SK-N-SH (cell line): Measurements from ENCODE around the gene DTNA. TPM values are rescaled to one million over a fixed set of nuclear protein-coding genes. Genes with fewer than 3 reads are reported as not detected.

ENCODE experiments used
- CTCF ChIA-PET: fragments of 300-600, 350-600 bp; formaldehyde crosslinking; extraction: SDS; loops from one replicate; lab custom pipeline; 2021; lab: Yijun Ruan, JAX
- POLR2A ChIA-PET: fragments of 350-600 bp; sonication (Branson Sonifier 250); formaldehyde crosslinking; extraction: SDS; loops from one replicate; lab custom pipeline; 2020; ENCODE audit warnings: antibody characterized with exemption, inconsistent platforms; lab: Yijun Ruan, JAX
- DNase-seq: peaks from one replicate; pipeline ENCODE4 v3.0.0; 2012
- H2AFZ ChIP-seq: fragments of 200-600 bp; sonication (generic); 2 replicates; pipeline ENCODE4 v1.8.1; 2016; ENCODE audit warnings: antibody characterized with exemption, mild to moderate bottlenecking, low read depth
- H3F3A ChIP-seq: fragments of 200-600 bp; sonication (generic); replicated peaks from 2 replicates; pipeline ENCODE3; 2016; ENCODE audit warnings: antibody characterized with exemption, mild to moderate bottlenecking; ENCODE audit not compliant: insufficient read depth
- H3K27ac ChIP-seq, 2 experiments: fragments of 200-500 bp in 1 of 2; fragments of 200-600 bp in 1 of 2; sonication (Bioruptor generic) in 1 of 2; sonication (generic), shearing (Covaris generic) in 1 of 2; 2 replicates each; pipeline versions ENCODE4 v1.5.1 to v1.6.1; 2014 to 2016; ENCODE audit warnings: low read depth in 2 of 2, inconsistent platforms in 1 of 2, low read length in 1 of 2, mild to moderate bottlenecking in 1 of 2, mixed read lengths in 1 of 2
- H3K27me3 ChIP-seq: fragments of 200-600 bp; sonication (generic), shearing (Covaris generic); 2 replicates; pipeline ENCODE4 v1.6.1; 2016; ENCODE audit warnings: mixed run types; ENCODE audit not compliant: insufficient read depth
- H3K36me3 ChIP-seq, 2 experiments: fragments of 200-500 bp in 1 of 2; fragments of 200-600 bp in 1 of 2; sonication (Bioruptor generic) in 1 of 2; sonication (generic) in 1 of 2; replicated peaks in 1 of 2; 2 replicates each; pipeline versions ENCODE3 to v1.5.1; 2014 to 2016; ENCODE audit warnings: low read length in 1 of 2, mild to moderate bottlenecking in 1 of 2; ENCODE audit not compliant: insufficient read depth in 2 of 2, control insufficient read depth in 1 of 2
- H3K4me1 ChIP-seq, 2 experiments: fragments of 200-500 bp in 1 of 2; fragments of 200-600 bp in 1 of 2; sonication (Bioruptor generic) in 1 of 2; sonication (generic), shearing (Covaris generic) in 1 of 2; 2 replicates each; pipeline versions ENCODE4 v1.5.1 to v1.6.1; 2014 to 2016; ENCODE audit warnings: low read depth in 1 of 2, low read length in 1 of 2, mixed run types in 1 of 2; ENCODE audit not compliant: insufficient read depth in 2 of 2, control insufficient read depth in 1 of 2
- H3K4me2 ChIP-seq: fragments of 200-600 bp; sonication (generic), shearing (Covaris generic); 2 replicates; pipeline ENCODE4 v1.6.1; 2017; ENCODE audit warnings: mixed run types
- H3K4me3 ChIP-seq, 2 experiments: fragments of 200-500 bp in 1 of 2; fragments of 200-600 bp in 1 of 2; sonication (Bioruptor generic) in 1 of 2; sonication (generic), shearing (Covaris generic) in 1 of 2; 2 replicates each; pipeline versions ENCODE4 v1.5.1 to v1.8.1; 2014 to 2016; ENCODE audit warnings: low read depth in 2 of 2, inconsistent platforms in 1 of 2, low read length in 1 of 2, mild to moderate bottlenecking in 1 of 2, mixed read lengths in 1 of 2, moderate library complexity in 1 of 2
- H3K79me2 ChIP-seq: fragments of 200-600 bp; sonication (generic); 2 replicates; pipeline ENCODE4 v1.8.1; 2017; ENCODE audit warnings: mild to moderate bottlenecking; ENCODE audit not compliant: insufficient read depth
- H3K9ac ChIP-seq: fragments of 200-600 bp; sonication (generic); 2 replicates; pipeline ENCODE4 v1.6.1; 2017; ENCODE audit warnings: mixed run types
- H3K9me2 ChIP-seq: fragments of 200-600 bp; sonication (generic); 2 replicates; pipeline ENCODE4 v1.6.1; 2017; ENCODE audit warnings: mixed run types
- H3K9me3 ChIP-seq: fragments of 200-600 bp; sonication (generic); 2 replicates; pipeline ENCODE4 v1.6.1; 2017; ENCODE audit warnings: mixed run types, mild to moderate bottlenecking, moderate library complexity
- H4K20me1 ChIP-seq: fragments of 200-600 bp; sonication (generic); 2 replicates; pipeline ENCODE4 v1.6.1; 2017; ENCODE audit warnings: mild to moderate bottlenecking, mixed run types; ENCODE audit not compliant: insufficient read depth
- CHD2 ChIP-seq: fragments of 150-350 bp; IDR thresholded peaks from 2 replicates; pipeline ENCODE4 v1.6.1; 2018; ENCODE audit warnings: low read length; ENCODE audit not compliant: partially characterized antibody
- FOSL2 ChIP-seq: IDR thresholded peaks from 2 replicates; pipeline ENCODE4 v1.4.0; 2012; ENCODE audit warnings: low read depth, mild to moderate bottlenecking, moderate library complexity, borderline replicate concordance
- FOXM1 ChIP-seq: IDR thresholded peaks from 2 replicates; pipeline ENCODE4 v1.4.0; 2012; ENCODE audit warnings: low read depth, mild to moderate bottlenecking
- GATA2 ChIP-seq: sonication (generic); formaldehyde crosslinking; IDR thresholded peaks from 2 replicates; pipeline ENCODE4 v1.5.0; 2020; ENCODE audit warnings: mild to moderate bottlenecking, missing genetic modification reagents
- JUND ChIP-seq: IDR thresholded peaks from 2 replicates; pipeline ENCODE4 v1.4.0; 2012
- MAX ChIP-seq: IDR thresholded peaks from 2 replicates; pipeline ENCODE4 v1.4.0; 2012; ENCODE audit warnings: low read depth
- REST ChIP-seq: IDR thresholded peaks from 2 replicates; pipeline ENCODE4 v1.6.1; 2012; ENCODE audit warnings: mild to moderate bottlenecking, low read depth, low read length, moderate library complexity
- SIN3A ChIP-seq: IDR thresholded peaks from 2 replicates; pipeline ENCODE4 v1.6.1; 2012; ENCODE audit warnings: low read depth, mild to moderate bottlenecking, low read length, moderate library complexity, borderline replicate concordance
- SMC3 ChIP-seq: IDR thresholded peaks from 2 replicates; pipeline ENCODE4 v1.6.1; 2012; ENCODE audit warnings: low read depth, low read length, improper control_type of control experiment
- TAF1 ChIP-seq: IDR thresholded peaks from 2 replicates; pipeline ENCODE4 v1.6.1; 2012; ENCODE audit warnings: low read depth, mild to moderate bottlenecking, low read length, moderate library complexity, borderline replicate concordance
- TEAD4 ChIP-seq: IDR thresholded peaks from 2 replicates; pipeline ENCODE4 v1.4.0; 2012; ENCODE audit warnings: mild to moderate bottlenecking, borderline replicate concordance; ENCODE audit not compliant: insufficient read depth
- USF1 ChIP-seq: IDR thresholded peaks from 2 replicates; pipeline ENCODE4 v1.4.0; 2012; ENCODE audit warnings: low read depth, borderline replicate concordance
- USF2 ChIP-seq: fragments of 150-350 bp; IDR thresholded peaks from 2 replicates; pipeline ENCODE4 v1.6.1; 2017; ENCODE audit warnings: antibody characterized with exemption, low read length, low read depth, borderline replicate concordance
- ZBTB33 ChIP-seq: IDR thresholded peaks from 2 replicates; pipeline ENCODE4 v1.4.0; 2012; ENCODE audit warnings: low read depth, borderline replicate concordance
- WGBS: methylation state at CpG from one replicate; pipeline ENCODE4 v1.1.6; 2017; ENCODE audit warnings: low lambda C conversion rate; 5-methylcytosine and 5-hydroxymethylcytosine counted together
- polyA plus RNA-seq, 3 experiments: library from polyadenylated mRNA; depleted of rRNA; stranded (reverse); fragments of >200 nt; gene quantifications; 2 replicates each; pipeline ENCODE4 v1.2.3, GENCODE V29; 2012

Gene DTNA
- polyA plus RNA-seq, 1 of the 3 experiments (the other 2 are of a cell fraction): 7.9 TPM

GRCh38 chr18:34760444-34760843 is 50.3 kb downstream of the DTNA start:
- Histone ChIP-seq H3K4me3 (no peak overlapping the region), H2AFZ (no peak overlapping the region)
- no peak for TF ChIP-seq JUND
- no peak for TF ChIP-seq TAF1
- no peak for TF ChIP-seq FOXM1
- no peak for TF ChIP-seq USF2
- no peak for TF ChIP-seq SIN3A
- no peak for TF ChIP-seq REST
- no peak for TF ChIP-seq GATA2 (CRISPR knock-in tag)
- TF ChIP-seq SMC3: no peak
- TF ChIP-seq USF1: no peak
- no peak for TF ChIP-seq TEAD4
- TF ChIP-seq CHD2: no peak
- no peak for TF ChIP-seq ZBTB33
- TF ChIP-seq MAX: no peak
- no peak for TF ChIP-seq FOSL2
- TF ChIP-seq, all 33 proteins: peak for 0
- CTCF ChIA-PET: interaction anchor here (0.7 to 1.2 kb wide), 3 partner anchors 12 to 99 kb away, joined by 3 to 4 read pairs (median 4); no protein-coding TSS in a partner anchor
- Histone ChIP-seq H3K27me3 (no peaks in the 10 kb centered on the region), H4K20me1 (no peaks in the 10 kb centered on the region), H3K9ac (no peak overlapping the region), H3K4me1 (no peaks in the 10 kb centered on the region), H3K4me2 (no peak overlapping the region), H3K9me3 (no peaks in the 10 kb centered on the region), H3K9me2 (no peaks in the 10 kb centered on the region), H3K36me3 (no peaks in the 10 kb centered on the region), H3K27ac (no peak overlapping the region), H3F3A (no peaks in the 10 kb centered on the region), H3K79me2 (no peaks in the 10 kb centered on the region)
- POLR2A ChIA-PET: no interaction called here
- WGBS: 77% methylated on average over 4 of the region's 4 CpGs
- DNase-seq: no peak
